ENCODE measurements around the gene PER3.

PER3 gene

DNA sequence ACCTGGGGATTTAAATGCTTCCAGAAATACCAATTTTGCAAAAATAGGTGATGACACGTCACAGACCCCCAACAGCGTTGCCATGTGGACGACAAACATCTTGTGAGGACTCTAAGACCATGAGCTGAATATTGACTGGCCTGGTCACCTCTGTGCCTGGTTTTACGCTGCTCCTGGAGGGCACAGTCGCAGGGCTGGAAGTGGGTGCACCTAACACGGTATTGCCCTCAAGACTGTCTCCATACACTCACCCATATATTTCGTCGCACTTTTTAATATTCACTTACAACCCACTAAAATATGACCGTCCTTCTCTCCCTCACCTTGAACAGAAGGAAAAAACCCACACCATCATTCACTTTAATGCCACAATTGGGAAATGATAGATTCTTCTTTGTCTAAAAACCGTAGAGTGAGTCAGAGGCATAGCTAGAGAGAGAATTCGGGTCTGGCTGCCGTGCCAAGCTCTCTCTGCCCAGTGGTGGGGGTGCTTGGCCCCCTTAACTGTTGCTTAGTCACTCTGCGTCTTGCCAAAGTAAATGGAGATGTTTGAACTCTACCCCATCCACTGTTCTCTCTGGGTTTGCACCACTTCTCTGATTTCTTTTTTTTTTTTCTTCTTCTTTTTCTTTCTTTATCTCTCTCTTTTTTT, 109.6 kb downstream of the PER3 start:
- intact Hi-C loops (cut with DNase I), result no loop called here
- peak in 4 of 42 donors; percentile 16 to 69 (median 42) for DNase-seq

All from head of caudate nucleus (tissue), 42 donors.